Prostate gland (tissue), 2 donors: ENCODE measurements around the gene MYBBP1A. TPM values are rescaled to one million over a fixed set of nuclear protein-coding genes. Genes with fewer than 3 reads are reported as not detected.

ENCODE experiments used
- DNase-seq: peaks from one replicate; pipeline ENCODE4 v3.0.0-alpha.2; 2019; ENCODE audit warnings: low spot score
- H3K27ac ChIP-seq, 2 donors: fragments of 200-600 bp; sonication (generic); 2 replicates each; pipeline ENCODE4 v1.5.1; 2017 to 2019
- H3K27me3 ChIP-seq: fragments of 200-600 bp; sonication (generic); replicated peaks from 2 replicates; pipeline ENCODE4 v1.5.1; 2019; ENCODE audit not compliant: insufficient read depth
- H3K36me3 ChIP-seq, 2 donors: fragments of 200-600 bp; sonication (generic); 1 replicate in 1 of 2; 2 replicates in 1 of 2; pipeline versions ENCODE4 v1.5.1 to v1.8.1; 2017 to 2019
- H3K4me1 ChIP-seq: fragments of 200-600 bp; sonication (generic); replicated peaks from 2 replicates; pipeline ENCODE4 v1.5.1; 2019
- H3K4me3 ChIP-seq, 2 donors: fragments of 200-600 bp; sonication (generic); 2 replicates each; pipeline ENCODE4 v1.5.1; 2017 to 2019
- H3K9me3 ChIP-seq: fragments of 200-600 bp; sonication (generic); 2 replicates; pipeline ENCODE4 v1.5.1; 2017
- POLR2A ChIP-seq: fragments of 450-650 bp; IDR thresholded peaks from one replicate; pipeline ENCODE4 v1.6.1; 2016; ENCODE audit warnings: antibody characterized with exemption, mild to moderate bottlenecking
- POLR2AphosphoS5 ChIP-seq: sonication (generic); formaldehyde crosslinking; IDR thresholded peaks from one replicate; pipeline ENCODE4 v1.6.1; 2017; ENCODE audit warnings: antibody characterized with exemption
- WGBS: methylation state at CpG from one replicate; pipeline ENCODE4 v1.1.5; 2018; 5-methylcytosine and 5-hydroxymethylcytosine counted together
- intact Hi-C: fragments of 100-400 bp; cut with DNase I; formaldehyde crosslinking; loops from one replicate; pipeline ENCODE4 v1.14.2; 2022
- total RNA-seq, 2 donors: library from RNA; depleted of rRNA; stranded (reverse); fragments of >200 nt; gene quantifications; one replicate each; pipeline ENCODE4 v1.1.0, GENCODE V29; 2016
- TF ChIP-seq, protein P1 (sequence below), 4 experiments: fragments of 200-600 bp in 2 of 4; fragments of 450-650 bp in 2 of 4; sonication (generic) in 2 of 4; IDR thresholded peaks; 1 replicate in 3 of 4; 2 replicates in 1 of 4; pipeline ENCODE4 v1.5.1; 2016 to 2019; ENCODE audit warnings: antibody characterized with exemption in 4 of 4, mild to moderate bottlenecking in 2 of 4, moderate library complexity in 2 of 4

MYBBP1A gene
- total RNA-seq, 2 donors from 2014 or later: 44.4 to 71.2 TPM

- no peak overlapping the region for H3K4me3 ChIP-seq
- no peaks in the 10 kb centered on the region for H3K4me1 ChIP-seq
- DNase-seq: no peak
- whole genome bisulfite sequencing: 62% methylated on average over 13 of the region's 13 CpGs
- no peaks in the 10 kb centered on the region for H3K36me3 ChIP-seq
- H3K27me3 ChIP-seq: no peaks in the 10 kb centered on the region
- TF ChIP-seq POLR2AphosphoS5 (no peak), POLR2A (no peak)
- TF ChIP-seq, protein P1, sequence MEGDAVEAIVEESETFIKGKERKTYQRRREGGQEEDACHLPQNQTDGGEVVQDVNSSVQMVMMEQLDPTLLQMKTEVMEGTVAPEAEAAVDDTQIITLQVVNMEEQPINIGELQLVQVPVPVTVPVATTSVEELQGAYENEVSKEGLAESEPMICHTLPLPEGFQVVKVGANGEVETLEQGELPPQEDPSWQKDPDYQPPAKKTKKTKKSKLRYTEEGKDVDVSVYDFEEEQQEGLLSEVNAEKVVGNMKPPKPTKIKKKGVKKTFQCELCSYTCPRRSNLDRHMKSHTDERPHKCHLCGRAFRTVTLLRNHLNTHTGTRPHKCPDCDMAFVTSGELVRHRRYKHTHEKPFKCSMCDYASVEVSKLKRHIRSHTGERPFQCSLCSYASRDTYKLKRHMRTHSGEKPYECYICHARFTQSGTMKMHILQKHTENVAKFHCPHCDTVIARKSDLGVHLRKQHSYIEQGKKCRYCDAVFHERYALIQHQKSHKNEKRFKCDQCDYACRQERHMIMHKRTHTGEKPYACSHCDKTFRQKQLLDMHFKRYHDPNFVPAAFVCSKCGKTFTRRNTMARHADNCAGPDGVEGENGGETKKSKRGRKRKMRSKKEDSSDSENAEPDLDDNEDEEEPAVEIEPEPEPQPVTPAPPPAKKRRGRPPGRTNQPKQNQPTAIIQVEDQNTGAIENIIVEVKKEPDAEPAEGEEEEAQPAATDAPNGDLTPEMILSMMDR (IDR thresholded peaks at IDR 0.05): no peak
- H3K9me3 ChIP-seq: no peaks in the 10 kb centered on the region
- H3K27ac ChIP-seq: no peak overlapping the region
- intact Hi-C loops: no loop called here
Observed at GRCh38 chr17:4506175-4506813, 48.9 kb downstream of the MYBBP1A start.

- Histone ChIP-seq H3K9me3 (no peaks in the 10 kb centered on the region), H3K36me3 (no peaks in the 10 kb centered on the region), H3K27ac (no peak overlapping the region), H3K4me3 (no peak overlapping the region), H3K27me3 (peaks cover 3% of the 10 kb centered on the region), H3K4me1 (no peaks in the 10 kb centered on the region)
- 93% methylated on average over 5 of the region's 5 CpGs for WGBS
- no peak for TF ChIP-seq POLR2A
- no peak for TF ChIP-seq POLR2AphosphoS5
- TF ChIP-seq, protein P1 (IDR thresholded peaks at IDR 0.05): no peak
- DNase-seq: no peak
- intact Hi-C loops: no loop called here
Observed at GRCh38 chr17:4505187-4505586, 50.0 kb downstream of the MYBBP1A start.

DNA sequence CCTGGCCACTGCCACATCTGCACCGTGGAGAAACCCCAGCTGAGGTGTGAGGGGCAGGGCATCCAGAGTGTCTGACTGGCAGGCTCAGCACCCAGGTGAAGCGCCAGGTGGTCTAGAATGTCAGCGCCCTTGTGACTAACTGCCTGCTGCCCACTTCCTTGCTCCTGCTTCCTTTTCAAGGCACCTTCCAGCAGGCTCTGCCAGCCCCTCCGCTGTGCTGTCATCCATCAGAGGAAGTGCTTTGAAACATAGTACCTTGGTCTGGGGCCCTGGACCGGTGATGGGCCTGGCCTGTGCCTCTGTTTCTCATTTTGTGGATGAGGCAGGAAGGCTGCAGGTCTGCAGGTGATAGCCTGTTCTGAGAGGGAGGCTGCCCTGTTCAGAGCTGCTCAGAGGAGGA is 51.0 kb downstream of the MYBBP1A start:
- peaks cover 3% of the 10 kb centered on the region for H3K4me1 ChIP-seq
- TF ChIP-seq, protein P1 (IDR thresholded peaks at IDR 0.05): no peak
- no peak for TF ChIP-seq POLR2A
- no peak for TF ChIP-seq POLR2AphosphoS5
- WGBS: 80% methylated on average over 5 of the region's 5 CpGs
- peaks cover 8% of the 10 kb centered on the region for H3K27me3 ChIP-seq
- intact Hi-C loops: no loop called here
- no peak for DNase-seq
- no peaks in the 10 kb centered on the region for H3K36me3 ChIP-seq
- no peak overlapping the region for H3K4me3 ChIP-seq
- no peak overlapping the region for H3K27ac ChIP-seq
- H3K9me3 ChIP-seq: no peaks in the 10 kb centered on the region

DNA sequence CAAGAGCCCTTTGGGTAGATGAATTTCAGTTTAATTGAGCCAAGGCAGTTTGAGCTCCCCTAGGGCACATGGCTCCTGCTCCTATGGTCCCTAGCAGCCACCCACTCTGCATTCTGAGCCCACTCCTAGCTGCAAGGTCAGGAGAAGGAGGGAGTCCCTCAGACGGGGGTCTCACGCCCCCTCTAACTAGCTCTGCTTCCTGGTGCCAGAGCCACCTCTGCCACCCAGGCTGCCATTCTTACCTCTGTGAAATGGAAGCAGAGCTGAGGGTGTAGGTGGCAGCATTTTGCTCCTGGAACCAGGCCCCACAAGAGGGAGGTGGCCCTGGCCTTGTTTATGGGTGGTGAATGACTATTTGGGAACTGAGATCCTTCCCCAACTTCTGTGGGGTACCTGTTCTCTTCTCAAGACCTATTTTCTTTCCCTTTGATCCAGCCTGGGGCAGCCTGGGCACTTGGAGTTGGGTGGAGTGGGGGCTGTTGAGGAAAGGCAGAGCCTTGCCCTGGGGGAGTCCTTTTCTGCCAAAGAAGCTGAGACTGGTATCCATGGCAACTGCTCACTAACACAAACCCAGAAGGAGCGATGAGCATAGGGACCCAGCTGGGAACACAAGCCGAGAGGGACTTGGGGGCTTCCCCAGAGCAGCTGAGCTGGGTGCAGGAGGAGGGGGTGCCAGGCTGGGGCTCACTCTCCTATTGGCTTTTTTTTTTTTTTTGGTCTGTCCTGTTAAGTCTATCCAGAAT is 51.7 kb downstream of the MYBBP1A start:
- Histone ChIP-seq H3K4me3 (no peak overlapping the region), H3K36me3 (no peaks in the 10 kb centered on the region), H3K4me1 (peaks cover 3% of the 10 kb centered on the region), H3K9me3 (no peaks in the 10 kb centered on the region), H3K27ac (no peak overlapping the region), H3K27me3 (peaks cover 8% of the 10 kb centered on the region)
- TF ChIP-seq, protein P1 (IDR thresholded peaks at IDR 0.05): no peak
- TF ChIP-seq POLR2A (no peak), POLR2AphosphoS5 (no peak)
- no peak for DNase-seq
- intact Hi-C loops: no loop called here
- WGBS: 71% methylated on average over 4 of the region's 4 CpGs
